PFSK-1 (cell line): ENCODE measurements around the gene ZNF263.

ENCODE experiments used
- FOXP2 ChIP-seq: optimal IDR thresholded peaks from 2 replicates; pipeline ENCODE3; 2011; ENCODE audit warnings: borderline replicate concordance, control low read depth, inconsistent platforms; ENCODE audit not compliant: insufficient read depth; ENCODE audit errors: extremely low read length, extremely low read depth
- POLR2AphosphoS5 ChIP-seq: IDR thresholded peaks from 2 replicates; pipeline ENCODE4 v1.6.1; 2012; ENCODE audit warnings: low read depth, mild to moderate bottlenecking, control low read depth, low read length, moderate library complexity
- SIN3A ChIP-seq: IDR thresholded peaks from 2 replicates; pipeline ENCODE4 v1.6.1; 2012; ENCODE audit warnings: mild to moderate bottlenecking, low read length, moderate library complexity, borderline replicate concordance; ENCODE audit not compliant: insufficient read depth
- TAF1 ChIP-seq: IDR thresholded peaks from 2 replicates; pipeline ENCODE4 v1.6.1; 2012; ENCODE audit warnings: low read length, control low read depth, borderline replicate concordance; ENCODE audit not compliant: insufficient read depth
- TF ChIP-seq, protein P1 (sequence below), 2 experiments: IDR thresholded peaks; 2 replicates each; pipeline versions ENCODE4 v1.6.1 to v1.8.0; 2011 to 2012; ENCODE audit warnings: low read depth in 2 of 2, low read length in 2 of 2, control low read depth in 1 of 2, inconsistent platforms in 1 of 2, mild to moderate bottlenecking in 1 of 2, moderate library complexity in 1 of 2; ENCODE audit not compliant: insufficient read depth in 1 of 2

The ZNF263 gene

DNA sequence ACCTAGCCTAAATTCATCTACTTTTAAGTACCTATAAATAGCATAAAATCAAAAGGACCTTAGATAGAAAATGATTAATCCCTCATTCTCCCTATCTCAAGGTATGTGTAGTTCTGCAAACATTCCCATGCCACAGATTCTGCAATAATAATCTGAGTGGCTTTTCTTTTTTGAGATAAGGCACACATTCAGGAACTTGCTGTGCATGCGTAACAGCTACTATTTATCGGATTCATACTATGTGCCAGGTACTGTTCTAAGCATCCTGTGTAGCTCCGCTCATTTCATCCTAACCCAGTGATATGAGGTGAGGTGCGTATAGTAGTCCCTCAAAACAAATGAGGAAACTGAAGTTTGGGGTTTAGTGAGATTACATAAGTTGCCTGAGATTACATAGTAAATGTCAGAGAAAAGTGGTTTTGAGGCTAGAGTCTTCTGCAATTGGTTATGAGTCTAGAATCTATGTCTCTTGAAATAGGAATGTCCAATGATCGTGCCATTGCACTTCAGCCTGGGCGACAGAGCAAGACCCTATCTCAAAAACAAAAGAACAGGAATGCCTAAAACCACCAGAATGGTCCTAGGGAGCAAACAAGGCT is 2.0 kb upstream of the ZNF263 start:
- TF ChIP-seq SIN3A (no peak), FOXP2 (no peak), POLR2AphosphoS5 (no peak), TAF1 (no peak)
- TF ChIP-seq, protein P1, sequence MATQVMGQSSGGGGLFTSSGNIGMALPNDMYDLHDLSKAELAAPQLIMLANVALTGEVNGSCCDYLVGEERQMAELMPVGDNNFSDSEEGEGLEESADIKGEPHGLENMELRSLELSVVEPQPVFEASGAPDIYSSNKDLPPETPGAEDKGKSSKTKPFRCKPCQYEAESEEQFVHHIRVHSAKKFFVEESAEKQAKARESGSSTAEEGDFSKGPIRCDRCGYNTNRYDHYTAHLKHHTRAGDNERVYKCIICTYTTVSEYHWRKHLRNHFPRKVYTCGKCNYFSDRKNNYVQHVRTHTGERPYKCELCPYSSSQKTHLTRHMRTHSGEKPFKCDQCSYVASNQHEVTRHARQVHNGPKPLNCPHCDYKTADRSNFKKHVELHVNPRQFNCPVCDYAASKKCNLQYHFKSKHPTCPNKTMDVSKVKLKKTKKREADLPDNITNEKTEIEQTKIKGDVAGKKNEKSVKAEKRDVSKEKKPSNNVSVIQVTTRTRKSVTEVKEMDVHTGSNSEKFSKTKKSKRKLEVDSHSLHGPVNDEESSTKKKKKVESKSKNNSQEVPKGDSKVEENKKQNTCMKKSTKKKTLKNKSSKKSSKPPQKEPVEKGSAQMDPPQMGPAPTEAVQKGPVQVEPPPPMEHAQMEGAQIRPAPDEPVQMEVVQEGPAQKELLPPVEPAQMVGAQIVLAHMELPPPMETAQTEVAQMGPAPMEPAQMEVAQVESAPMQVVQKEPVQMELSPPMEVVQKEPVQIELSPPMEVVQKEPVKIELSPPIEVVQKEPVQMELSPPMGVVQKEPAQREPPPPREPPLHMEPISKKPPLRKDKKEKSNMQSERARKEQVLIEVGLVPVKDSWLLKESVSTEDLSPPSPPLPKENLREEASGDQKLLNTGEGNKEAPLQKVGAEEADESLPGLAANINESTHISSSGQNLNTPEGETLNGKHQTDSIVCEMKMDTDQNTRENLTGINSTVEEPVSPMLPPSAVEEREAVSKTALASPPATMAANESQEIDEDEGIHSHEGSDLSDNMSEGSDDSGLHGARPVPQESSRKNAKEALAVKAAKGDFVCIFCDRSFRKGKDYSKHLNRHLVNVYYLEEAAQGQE (IDR thresholded peaks at IDR 0.05; ENCODE audit: insufficient read depth in 1 of 2, low read depth in 2 of 2, low read length in 2 of 2) = no peak

DNA sequence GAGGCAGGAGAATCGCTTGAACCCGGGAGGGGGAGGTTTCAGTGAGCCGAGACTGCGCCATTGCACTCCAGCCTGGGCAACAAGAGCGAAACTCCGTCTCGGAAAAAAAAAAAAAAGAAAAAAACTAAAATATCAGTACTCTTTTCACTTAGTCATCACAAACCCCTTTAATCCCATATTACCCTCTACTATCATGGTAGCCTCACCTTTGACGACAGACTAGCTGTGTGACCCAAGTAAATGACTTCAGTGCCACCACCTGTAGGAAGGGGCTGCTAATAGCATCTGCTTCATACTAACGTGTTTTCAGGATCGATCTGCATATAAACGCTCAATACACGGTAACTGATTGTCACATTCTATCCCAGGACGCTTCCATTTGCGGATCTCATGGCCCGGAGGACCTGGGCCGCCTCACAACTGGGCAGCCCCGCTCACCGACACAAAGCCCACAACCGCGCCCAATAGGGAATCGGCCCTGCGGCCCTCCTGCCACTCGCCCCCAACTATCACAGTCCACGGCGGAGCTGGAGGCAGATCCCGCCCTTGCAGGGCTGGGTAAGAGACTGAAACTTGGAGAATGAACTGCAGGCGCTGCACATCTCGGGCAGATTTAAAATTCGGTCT is 1.1 kb upstream of the ZNF263 start:
- TF ChIP-seq TAF1 = 0 out of 2 replicates have a peak, but pooled peaks have one; percentile 55
- TF ChIP-seq POLR2AphosphoS5 = no peak

DNA sequence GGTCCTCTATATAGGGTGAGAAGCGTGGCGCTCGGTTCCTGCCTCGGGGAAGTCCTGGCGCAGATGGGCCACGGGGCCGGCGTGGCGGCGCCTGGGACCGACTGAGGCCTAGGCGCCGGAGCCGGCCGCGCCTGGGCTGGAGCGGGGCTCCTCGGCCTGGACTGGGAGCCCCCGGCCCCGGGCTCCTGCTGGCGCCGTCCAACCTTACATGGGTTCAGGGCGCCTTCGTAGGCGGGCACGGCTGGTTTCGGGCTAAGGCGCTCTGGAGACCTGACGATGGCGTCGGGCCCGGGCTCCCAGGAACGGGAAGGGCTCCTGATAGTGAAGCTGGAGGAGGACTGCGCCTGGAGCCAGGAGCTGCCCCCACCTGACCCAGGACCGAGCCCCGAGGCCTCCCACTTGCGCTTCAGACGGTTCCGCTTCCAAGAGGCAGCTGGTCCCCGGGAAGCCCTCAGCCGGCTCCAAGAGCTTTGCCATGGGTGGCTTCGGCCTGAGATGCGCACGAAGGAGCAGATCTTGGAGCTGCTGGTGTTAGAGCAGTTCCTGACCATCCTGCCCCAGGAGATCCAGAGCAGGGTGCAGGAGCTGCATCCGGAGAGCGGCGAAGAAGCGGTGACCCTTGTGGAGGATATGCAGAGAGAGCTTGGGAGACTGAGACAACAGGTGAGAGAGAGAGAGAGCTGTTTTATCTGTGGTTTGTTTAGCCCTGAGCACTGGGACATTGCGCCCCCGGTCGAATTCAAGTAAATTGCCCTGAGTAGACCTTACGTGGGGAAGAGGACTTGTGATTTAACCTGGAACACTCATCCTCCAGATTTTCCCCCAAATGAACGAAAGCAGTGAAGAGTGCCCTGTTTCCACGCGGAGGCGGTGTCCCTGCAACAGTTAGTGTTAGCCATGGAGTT is 504 bp downstream of the ZNF263 start:
- TF ChIP-seq, protein P1 (IDR thresholded peaks at IDR 0.05; ENCODE audit: insufficient read depth in 1 of 2, low read depth in 2 of 2, low read length in 2 of 2) = no peak
- TF ChIP-seq TAF1 (no peak), SIN3A (no peak), POLR2AphosphoS5 (no peak), FOXP2 (no peak)

DNA sequence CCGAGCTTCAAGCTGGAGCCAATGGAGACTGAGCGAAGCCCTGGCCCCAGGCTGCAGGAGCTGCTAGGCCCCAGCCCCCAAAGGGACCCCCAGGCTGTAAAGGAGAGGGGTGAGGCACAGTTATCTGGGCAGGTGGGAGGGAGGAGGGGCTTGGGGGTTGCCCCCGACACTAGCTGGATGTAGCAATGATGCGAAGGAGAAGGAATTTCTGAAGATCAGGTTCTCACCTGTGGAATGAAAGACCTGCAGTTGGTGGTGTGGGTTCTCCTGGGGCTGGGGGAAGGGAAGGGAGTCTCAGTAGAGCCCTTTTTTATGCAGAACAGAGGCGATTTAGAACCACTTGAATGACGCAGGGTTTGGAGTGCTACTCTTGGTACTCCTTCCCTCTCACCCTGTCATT is 1.8 kb downstream of the ZNF263 start:
- TF ChIP-seq, protein P1 (IDR thresholded peaks at IDR 0.05; ENCODE audit: insufficient read depth in 1 of 2, low read depth in 2 of 2, low read length in 2 of 2) = no peak
- TF ChIP-seq POLR2AphosphoS5 (no peak), FOXP2 (no peak), TAF1 (no peak), SIN3A (no peak)

DNA sequence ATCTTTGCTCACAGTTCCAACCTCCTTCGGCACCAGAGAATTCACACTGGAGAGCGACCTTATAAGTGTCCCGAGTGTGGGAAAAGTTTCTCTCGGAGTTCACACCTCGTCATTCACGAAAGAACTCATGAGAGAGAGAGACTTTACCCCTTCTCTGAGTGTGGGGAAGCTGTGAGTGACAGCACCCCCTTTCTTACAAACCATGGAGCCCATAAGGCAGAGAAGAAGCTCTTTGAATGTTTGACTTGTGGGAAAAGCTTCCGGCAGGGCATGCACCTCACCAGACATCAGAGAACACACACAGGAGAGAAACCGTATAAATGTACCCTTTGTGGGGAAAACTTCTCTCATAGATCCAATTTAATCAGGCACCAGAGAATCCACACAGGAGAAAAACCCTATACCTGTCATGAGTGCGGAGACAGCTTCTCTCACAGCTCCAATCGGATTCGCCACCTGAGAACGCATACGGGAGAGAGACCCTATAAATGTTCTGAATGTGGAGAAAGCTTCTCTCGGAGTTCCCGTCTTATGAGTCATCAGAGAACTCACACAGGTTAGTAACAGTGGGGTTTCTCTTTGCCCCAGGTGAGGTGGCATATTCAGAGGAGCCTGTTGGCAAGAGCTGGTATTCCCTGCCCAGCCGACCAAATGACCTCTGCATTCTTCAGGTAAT is 6.8 kb downstream of the ZNF263 start:
- TF ChIP-seq POLR2AphosphoS5 = no peak
- TF ChIP-seq SIN3A = no peak
- TF ChIP-seq TAF1 = no peak
- no peak for TF ChIP-seq FOXP2
- TF ChIP-seq, protein P1 (IDR thresholded peaks at IDR 0.05; ENCODE audit: insufficient read depth in 1 of 2, low read depth in 2 of 2, low read length in 2 of 2) = no peak
